Stomach (tissue), 9 donors: Measurements from ENCODE around the gene UBE3A. TPM values are rescaled to one million over a fixed set of nuclear protein-coding genes. Genes with fewer than 3 reads are reported as not detected.

Experiments
- DNase-seq, 2 donors: peaks; one replicate each; pipeline versions ENCODE4 v3.0.0 to v3.0.0-alpha.2; 2013 to 2019
- H3K27ac ChIP-seq, 5 donors: fragments of 200-600 bp in 4 of 5; sonication (generic) in 4 of 5; one replicate each; pipeline ENCODE4 v1.5.1; 2013 to 2019; ENCODE audit warnings: mild to moderate bottlenecking in 1 of 5, moderate library complexity in 1 of 5
- H3K27me3 ChIP-seq, 3 donors: fragments of 200-600 bp; sonication (generic); one replicate each; pipeline ENCODE4 v1.5.1; 2017 to 2019; ENCODE audit warnings: mixed run types in 1 of 3
- H3K36me3 ChIP-seq, 4 donors: fragments of 200-600 bp; sonication (generic); 1 replicate in 3 of 4; 2 replicates in 1 of 4; pipeline ENCODE4 v1.5.1; 2016 to 2019
- H3K4me1 ChIP-seq, 4 donors: fragments of 200-600 bp; sonication (generic); one replicate each; pipeline ENCODE4 v1.5.1; 2016 to 2019
- H3K4me3 ChIP-seq, 4 donors: fragments of 200-600 bp; sonication (generic) in 3 of 4; one replicate each; pipeline ENCODE4 v1.5.1; 2016 to 2019; ENCODE audit warnings: mild to moderate bottlenecking in 1 of 4
- H3K9me3 ChIP-seq, 4 donors: fragments of 200-600 bp; sonication (generic); one replicate each; pipeline ENCODE4 v1.5.1; 2016 to 2019
- CTCF ChIP-seq, 7 experiments: fragments of 450-650 bp in 4 of 7; fragments of 200-600 bp in 3 of 7; sonication (generic) in 3 of 7; IDR thresholded peaks; one replicate each; pipeline ENCODE4 v1.5.1; 2016 to 2019; ENCODE audit warnings: antibody characterized with exemption in 7 of 7, control low read depth in 2 of 7, mild to moderate bottlenecking in 1 of 7
- EP300 ChIP-seq: sonication (generic); formaldehyde crosslinking; IDR thresholded peaks from one replicate; pipeline ENCODE4 v1.6.1; 2017; ENCODE audit warnings: antibody characterized with exemption
- POLR2A ChIP-seq, 4 donors: fragments of 450-650 bp; IDR thresholded peaks; one replicate each; pipeline ENCODE4 v1.6.1; 2016; ENCODE audit warnings: antibody characterized with exemption in 4 of 4, control low read depth in 2 of 4, mild to moderate bottlenecking in 1 of 4, moderate library complexity in 1 of 4
- POLR2AphosphoS5 ChIP-seq, 3 donors: sonication (generic); formaldehyde crosslinking; IDR thresholded peaks; one replicate each; pipeline ENCODE4 v1.6.1; 2016; ENCODE audit warnings: antibody characterized with exemption in 3 of 3
- WGBS, 5 donors: extraction: QIAGEN DNeasy Blood & Tissue Kit in 3 of 5; methylation state at CpG; one replicate each; pipeline versions ENCODE4 v1.1.5 to v1.1.7; 2013 to 2018; 5-methylcytosine and 5-hydroxymethylcytosine counted together
- intact Hi-C: fragments of 100-400 bp; cut with DNase I; formaldehyde crosslinking; loops from one replicate; pipeline ENCODE4 v1.15.1; 2023; ENCODE audit warnings: low total_unique reads
- polyA plus RNA-seq, 3 donors: library from polyadenylated mRNA; stranded (reverse); fragments of 200-250 nt; gene quantifications; one replicate each; pipeline ENCODE4 v1.2.3, GENCODE V29; 2013
- total RNA-seq, 5 donors: library from RNA; depleted of rRNA; stranded (reverse); fragments of >200 nt; gene quantifications; one replicate each; pipeline versions ENCODE4 v1.1.0 to v1.2.3, GENCODE V29; 2014 to 2016
- donor health status: healthy with polysubstance abuse.
- donor health status: Bipolar disorder and iron deficiency.
- donor health status: healthy.

UBE3A gene
- total and polyA plus RNA-seq, 8 donors, result 11.0 to 209 (median 59.2) TPM

- Histone ChIP-seq H3K4me3 (no peak overlapping the region), H3K27ac (no peak overlapping the region), H3K36me3 (peaks cover 0 to 38% (median 12%) of the 10 kb centered on the region in 4 donors), H3K9me3 (peaks cover 0 to 3% (median under 1%) of the 10 kb centered on the region in 4 donors), H3K4me1 (peaks cover 0 to 13% (median 5%) of the 10 kb centered on the region in 4 donors), H3K27me3 (no peaks in the 10 kb centered on the region)
- TF ChIP-seq CTCF (IDR thresholded peaks at IDR 0.05) (no peak), POLR2A (IDR thresholded peaks at IDR 0.05) (no peak), POLR2AphosphoS5 (IDR thresholded peaks at IDR 0.05) (no peak), EP300 (no peak)
- WGBS, 5 donors, result 86 to 95% (median 89%) methylated on average over 4 of the region's 4 CpGs
- DNase-seq, result peak in 1 of 2 donors; percentile 8
- intact Hi-C loops, result no loop called here
Observed at GRCh38 chr15:25391971-25392721, 46.7 kb downstream of the UBE3A start.

GRCh38 chr15:25385986-25386385 lies 52.8 kb downstream of the UBE3A start:
- H3K27me3 ChIP-seq, result no peaks in the 10 kb centered on the region
- peaks cover 0 to 1% (median 0%) of the 10 kb centered on the region in 4 donors for H3K4me1 ChIP-seq
- intact Hi-C loops, result no loop called here
- DNase-seq, result no peak
- no peak overlapping the region for H3K27ac ChIP-seq
- H3K36me3 ChIP-seq, result peaks cover 0 to 34% (median 23%) of the 10 kb centered on the region in 4 donors
- no peak for TF ChIP-seq EP300
- no peak for TF ChIP-seq POLR2A (IDR thresholded peaks at IDR 0.05)
- no peak for TF ChIP-seq CTCF (IDR thresholded peaks at IDR 0.05)
- TF ChIP-seq POLR2AphosphoS5 (IDR thresholded peaks at IDR 0.05), result no peak
- no peak overlapping the region for H3K4me3 ChIP-seq
- H3K9me3 ChIP-seq, result peaks cover 0 to 26% (median 9%) of the 10 kb centered on the region in 4 donors

- Histone ChIP-seq H3K27ac (no peak overlapping the region), H3K9me3 (peaks cover 0 to 23% (median 5%) of the 10 kb centered on the region in 4 donors), H3K36me3 (peaks cover 0 to 36% (median 25%) of the 10 kb centered on the region in 4 donors), H3K27me3 (no peaks in the 10 kb centered on the region), H3K4me3 (no peak overlapping the region), H3K4me1 (peaks cover 0 to 19% (median 10%) of the 10 kb centered on the region in 4 donors)
- WGBS, 5 donors, result 96 to 99% (median 96%) methylated on average over 5 of the region's 5 CpGs
- TF ChIP-seq POLR2AphosphoS5 (IDR thresholded peaks at IDR 0.05) (no peak), CTCF (IDR thresholded peaks at IDR 0.05) (no peak), POLR2A (IDR thresholded peaks at IDR 0.05) (no peak), EP300 (no peak)
- intact Hi-C loops, result no loop called here
- no peak for DNase-seq
Observed at GRCh38 chr15:25381579-25381978, 57.2 kb downstream of the UBE3A start.

- peaks cover 0 to 37% (median 32%) of the 10 kb centered on the region in 4 donors for H3K36me3 ChIP-seq
- WGBS, 5 donors, result 79 to 81% (median 80%) methylated on average over 2 of the region's 2 CpGs
- no peak overlapping the region for H3K27ac ChIP-seq
- H3K4me3 ChIP-seq, result no peak overlapping the region
- H3K9me3 ChIP-seq, result peaks cover 0 to 8% (median 2%) of the 10 kb centered on the region in 4 donors
- intact Hi-C loops, result no loop called here
- no peak for TF ChIP-seq EP300
- TF ChIP-seq POLR2AphosphoS5 (IDR thresholded peaks at IDR 0.05), result no peak
- TF ChIP-seq CTCF (IDR thresholded peaks at IDR 0.05), result no peak
- TF ChIP-seq POLR2A (IDR thresholded peaks at IDR 0.05), result no peak
- no peak for DNase-seq
- peaks cover 0 to 19% (median 10%) of the 10 kb centered on the region in 4 donors for H3K4me1 ChIP-seq
- no peaks in the 10 kb centered on the region for H3K27me3 ChIP-seq
Observed at GRCh38 chr15:25378501-25378901, 60.3 kb downstream of the UBE3A start.
